GM12872 (cell line): ENCODE results near the gene OR4C6.

Experiments
- CTCF ChIP-seq: IDR thresholded peaks from 3 replicates; pipeline ENCODE4 v1.5.1; 2011; ENCODE audit warnings: low read depth, mild to moderate bottlenecking, low read length, moderate library complexity; ENCODE audit not compliant: insufficient read depth

The OR4C6 gene

DNA sequence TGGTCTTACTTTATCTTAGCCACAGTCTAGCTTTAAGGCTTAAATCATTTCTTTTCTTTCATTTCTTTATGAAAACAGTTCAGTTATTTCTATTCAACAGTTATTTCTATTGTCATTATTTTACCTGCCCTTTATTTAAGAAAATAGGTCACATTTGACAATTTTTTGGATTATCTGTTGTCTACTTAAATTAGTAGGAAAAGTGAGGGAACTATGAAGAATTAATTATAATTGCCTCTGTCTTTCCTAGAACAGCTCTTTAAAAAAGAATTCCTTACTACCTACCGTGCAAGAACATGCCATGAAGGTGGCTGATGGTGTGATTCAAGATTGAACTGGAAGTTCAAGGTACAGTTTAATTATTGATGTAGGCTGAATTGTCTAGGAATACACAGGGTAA is at the start of gene OR4C6:
Gene OR4C6 (plus strand): TSS at position 301 of the 400 bp plus-strand sequence. CDS start 2,966 bp downstream, outside the sequence.
- TF ChIP-seq CTCF = no peak

GRCh38 chr11:55624531-55624930 is 37.5 kb upstream of the OR4C6 start:
- no peak for TF ChIP-seq CTCF

DNA sequence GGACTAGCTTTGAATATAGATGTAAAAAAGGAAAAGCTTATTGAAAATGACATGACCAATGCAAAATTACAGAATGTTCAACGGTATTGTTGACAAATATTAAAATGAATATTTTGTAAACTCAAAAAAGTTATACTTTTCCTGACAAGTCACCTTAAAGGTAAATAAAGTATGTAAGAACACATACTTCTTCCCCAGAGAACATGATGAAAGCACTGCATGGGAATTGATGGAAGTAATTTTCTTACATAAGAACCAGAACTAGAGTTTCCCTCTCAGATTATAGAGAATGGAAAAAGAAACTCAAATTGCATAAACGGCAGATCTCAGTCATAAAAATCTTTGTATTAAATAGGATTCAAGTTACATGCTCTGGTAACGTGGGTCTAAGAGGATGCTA is 27.2 kb upstream of the OR4C6 start, which contains the start of gene OR4P4:
Gene OR4P4 (plus strand): TSS at position 301 of the 400 bp plus-strand sequence.
- no peak for TF ChIP-seq CTCF

- TF ChIP-seq CTCF = no peak
Observed at GRCh38 chr11:55648027-55648426, 14.0 kb upstream of the OR4C6 start, which contains the start of gene OR4S2. Gene OR4S2, plus strand, starts transcription at chr11:55648327. Its CDS starts 2,577 bp downstream, at chr11:55650904.

DNA sequence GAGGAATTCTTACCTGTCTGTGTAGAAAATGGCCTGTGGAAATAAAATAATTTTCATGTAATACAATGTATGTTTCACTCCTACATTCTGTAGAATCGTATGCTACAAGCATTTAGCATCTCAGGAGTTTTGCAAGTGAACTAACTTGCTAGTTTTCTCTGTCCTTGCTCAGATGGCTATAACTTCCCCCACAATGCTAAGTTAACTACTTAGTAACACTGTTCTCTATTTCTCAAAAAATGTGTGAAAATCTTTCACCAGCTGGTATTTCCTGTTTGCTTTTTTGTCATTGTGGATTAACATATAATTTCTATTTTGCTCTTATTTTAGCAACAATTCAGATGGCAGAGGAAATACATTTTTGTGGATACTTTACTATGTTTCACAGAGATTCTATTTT is 9.4 kb upstream of the OR4C6 start:
- no peak for TF ChIP-seq CTCF

DNA sequence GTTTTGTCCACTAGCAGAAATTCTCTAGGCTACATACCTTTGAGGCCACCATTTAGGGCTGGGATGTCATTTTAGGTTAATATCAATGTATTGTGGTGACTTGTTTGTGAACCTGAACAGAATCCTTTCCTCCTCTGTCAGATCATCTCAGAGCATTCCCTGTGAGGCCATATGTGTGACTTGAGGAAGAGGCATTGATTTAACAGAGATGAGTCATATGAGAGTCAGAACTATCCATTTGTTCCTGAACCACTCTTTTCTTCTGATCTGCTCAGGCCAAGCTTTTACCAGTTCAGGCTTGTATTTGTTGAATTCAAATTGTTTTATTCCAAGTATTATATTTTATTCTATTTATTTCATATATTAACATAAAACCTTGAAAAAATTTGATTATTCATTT is 6.9 kb upstream of the OR4C6 start:
- no peak for TF ChIP-seq CTCF

- no peak for TF ChIP-seq CTCF
Observed at GRCh38 chr11:55658031-55658573, 3.9 kb upstream of the OR4C6 start.

- TF ChIP-seq CTCF = no peak
Observed at GRCh38 chr11:55658608-55659007, 3.4 kb upstream of the OR4C6 start.
